Ascending aorta (tissue), 2 donors: ENCODE results near the gene SLC7A4. TPM values are rescaled to one million over a fixed set of nuclear protein-coding genes. Genes with fewer than 3 reads are reported as not detected.

ENCODE experiments used
- DNase-seq, 2 donors: peaks; one replicate each; pipeline ENCODE4 v3.0.0-alpha.2; 2019; ENCODE audit warnings: low spot score in 2 of 2
- H3K27ac ChIP-seq, 2 donors: fragments of 200-600 bp; sonication (generic); one replicate each; pipeline ENCODE4 v1.5.1; 2016 to 2017; ENCODE audit warnings: mild to moderate bottlenecking in 1 of 2
- H3K27me3 ChIP-seq: fragments of 200-600 bp; sonication (generic); one replicate; pipeline ENCODE4 v1.5.1; 2017
- H3K36me3 ChIP-seq, 2 donors: fragments of 200-600 bp; sonication (generic); one replicate each; pipeline ENCODE4 v1.5.1; 2016
- H3K4me1 ChIP-seq, 2 donors: fragments of 200-600 bp; sonication (generic); one replicate each; pipeline ENCODE4 v1.5.1; 2016 to 2017; ENCODE audit warnings: mild to moderate bottlenecking in 1 of 2
- H3K4me3 ChIP-seq, 2 donors: fragments of 200-600 bp; sonication (generic); one replicate each; pipeline ENCODE4 v1.5.1; 2016 to 2017; ENCODE audit warnings: mild to moderate bottlenecking in 1 of 2
- H3K9me3 ChIP-seq, 2 donors: fragments of 200-600 bp; sonication (generic); one replicate each; pipeline ENCODE4 v1.5.1; 2016
- intact Hi-C: fragments of 100-400 bp; cut with DNase I; formaldehyde crosslinking; loops from one replicate; pipeline ENCODE4 v1.15.1; 2023
- total RNA-seq: library from RNA; depleted of rRNA; stranded (reverse); fragments of >200 nt; gene quantifications from one replicate; pipeline ENCODE4 v1.1.0, GENCODE V29; 2016
- TF ChIP-seq, protein P1 (sequence below), 3 experiments: fragments of 200-600 bp in 2 of 3; fragments of 450-650 bp in 1 of 3; sonication (generic) in 2 of 3; IDR thresholded peaks; one replicate each; pipeline ENCODE4 v1.5.1; 2016 to 2019; ENCODE audit warnings: antibody characterized with exemption in 3 of 3, mild to moderate bottlenecking in 1 of 3, moderate library complexity in 1 of 3

SLC7A4 gene
- total RNA-seq, 1 donor from 2014 or later = 20.4 TPM

DNA sequence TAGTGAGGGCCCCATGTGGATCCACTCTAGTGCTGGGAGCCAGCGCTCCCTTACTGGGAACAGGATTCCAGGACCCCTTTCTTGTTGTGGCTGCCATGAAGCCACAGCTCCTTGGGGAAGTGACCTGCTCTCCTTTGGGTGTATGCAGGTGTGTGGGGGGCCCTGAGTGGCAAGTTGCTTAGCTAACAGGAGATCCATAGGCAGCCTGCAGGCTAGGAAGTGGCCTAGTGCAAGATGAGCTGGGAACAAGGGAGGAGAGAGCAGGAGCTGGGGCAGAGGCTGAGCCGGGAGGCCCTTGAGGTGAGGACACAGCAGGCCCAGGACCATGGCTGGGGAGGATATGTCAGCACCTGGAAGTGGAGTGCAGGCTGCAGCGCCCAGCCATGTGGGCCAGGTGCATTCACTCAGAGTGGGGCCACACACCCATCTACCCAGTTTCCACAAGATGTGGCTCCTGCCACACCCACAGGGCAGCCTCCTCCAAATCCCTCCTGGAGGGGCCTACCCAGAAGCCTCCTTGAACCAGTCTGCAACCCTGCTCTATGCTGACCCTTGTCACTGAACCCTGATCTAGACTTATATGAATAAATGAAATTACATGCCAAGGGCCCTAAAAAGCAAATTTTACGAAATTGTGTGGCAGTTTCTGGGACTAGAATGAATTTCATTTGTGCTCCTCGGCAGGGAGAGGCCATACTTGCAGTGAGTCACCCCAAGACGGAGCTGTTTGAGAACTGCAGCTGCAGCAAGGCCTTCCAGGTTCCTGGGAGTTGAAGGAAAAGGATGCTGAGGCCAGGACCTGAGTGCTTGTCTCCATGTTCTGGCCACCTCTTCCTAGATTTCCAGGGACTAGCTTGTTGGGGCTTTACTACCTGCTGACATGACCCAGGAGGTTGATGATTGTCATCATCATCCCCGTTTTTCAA is 33.7 kb downstream of the SLC7A4 start:
- H3K4me1 ChIP-seq = peaks cover 12 to 27% of the 10 kb centered on the region in 2 donors
- no peak for DNase-seq
- no peak overlapping the region for H3K27ac ChIP-seq
- intact Hi-C loops = no loop called here
- TF ChIP-seq, protein P1, sequence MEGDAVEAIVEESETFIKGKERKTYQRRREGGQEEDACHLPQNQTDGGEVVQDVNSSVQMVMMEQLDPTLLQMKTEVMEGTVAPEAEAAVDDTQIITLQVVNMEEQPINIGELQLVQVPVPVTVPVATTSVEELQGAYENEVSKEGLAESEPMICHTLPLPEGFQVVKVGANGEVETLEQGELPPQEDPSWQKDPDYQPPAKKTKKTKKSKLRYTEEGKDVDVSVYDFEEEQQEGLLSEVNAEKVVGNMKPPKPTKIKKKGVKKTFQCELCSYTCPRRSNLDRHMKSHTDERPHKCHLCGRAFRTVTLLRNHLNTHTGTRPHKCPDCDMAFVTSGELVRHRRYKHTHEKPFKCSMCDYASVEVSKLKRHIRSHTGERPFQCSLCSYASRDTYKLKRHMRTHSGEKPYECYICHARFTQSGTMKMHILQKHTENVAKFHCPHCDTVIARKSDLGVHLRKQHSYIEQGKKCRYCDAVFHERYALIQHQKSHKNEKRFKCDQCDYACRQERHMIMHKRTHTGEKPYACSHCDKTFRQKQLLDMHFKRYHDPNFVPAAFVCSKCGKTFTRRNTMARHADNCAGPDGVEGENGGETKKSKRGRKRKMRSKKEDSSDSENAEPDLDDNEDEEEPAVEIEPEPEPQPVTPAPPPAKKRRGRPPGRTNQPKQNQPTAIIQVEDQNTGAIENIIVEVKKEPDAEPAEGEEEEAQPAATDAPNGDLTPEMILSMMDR (IDR thresholded peaks at IDR 0.05) = no peak
- H3K9me3 ChIP-seq = no peaks in the 10 kb centered on the region
- peaks cover 24 to 59% of the 10 kb centered on the region in 2 donors for H3K36me3 ChIP-seq
- no peak overlapping the region for H3K4me3 ChIP-seq
- no peaks in the 10 kb centered on the region for H3K27me3 ChIP-seq

DNA sequence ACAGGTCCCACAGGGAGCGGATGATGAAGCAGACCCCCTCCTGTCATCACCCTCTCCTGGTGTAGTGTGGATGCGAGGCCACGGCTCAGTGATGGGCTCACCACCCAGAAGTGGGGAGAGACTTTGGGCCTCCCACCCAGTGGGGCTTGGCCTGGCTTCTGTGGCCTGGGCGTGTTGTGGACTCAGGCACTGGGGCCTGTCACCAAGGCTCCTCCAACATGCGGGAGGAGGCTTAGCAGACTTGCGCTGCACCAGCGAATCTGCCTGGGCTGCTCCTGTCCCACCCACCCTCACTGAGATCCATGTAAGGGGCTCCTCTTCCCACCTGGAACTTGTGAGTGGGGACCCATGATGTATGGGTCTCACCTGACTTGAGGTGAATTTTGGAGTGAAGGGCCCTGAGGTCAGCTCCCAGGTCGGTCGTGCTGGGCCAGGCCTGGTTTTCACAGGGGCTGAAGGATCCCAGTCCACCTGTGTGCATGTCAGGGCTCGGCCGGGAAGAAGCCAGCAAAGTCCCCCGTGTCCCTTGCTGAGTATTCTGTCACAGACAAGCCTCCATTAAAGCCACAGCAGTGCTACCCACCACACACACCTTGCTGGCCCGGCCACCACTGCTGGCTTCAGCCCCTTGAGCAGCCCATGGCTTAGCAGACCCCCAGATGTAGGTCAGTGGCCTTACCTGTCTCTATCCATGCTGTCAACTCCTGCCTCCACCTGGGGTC is 34.7 kb downstream of the SLC7A4 start:
- Histone ChIP-seq H3K4me3 (no peak overlapping the region), H3K27ac (no peak overlapping the region), H3K27me3 (no peaks in the 10 kb centered on the region), H3K9me3 (no peaks in the 10 kb centered on the region), H3K36me3 (peaks cover 34 to 68% of the 10 kb centered on the region in 2 donors), H3K4me1 (peaks cover 5 to 18% of the 10 kb centered on the region in 2 donors)
- TF ChIP-seq, protein P1 (IDR thresholded peaks at IDR 0.05) = no peak
- intact Hi-C loops = no loop called here
- no peak for DNase-seq

DNA sequence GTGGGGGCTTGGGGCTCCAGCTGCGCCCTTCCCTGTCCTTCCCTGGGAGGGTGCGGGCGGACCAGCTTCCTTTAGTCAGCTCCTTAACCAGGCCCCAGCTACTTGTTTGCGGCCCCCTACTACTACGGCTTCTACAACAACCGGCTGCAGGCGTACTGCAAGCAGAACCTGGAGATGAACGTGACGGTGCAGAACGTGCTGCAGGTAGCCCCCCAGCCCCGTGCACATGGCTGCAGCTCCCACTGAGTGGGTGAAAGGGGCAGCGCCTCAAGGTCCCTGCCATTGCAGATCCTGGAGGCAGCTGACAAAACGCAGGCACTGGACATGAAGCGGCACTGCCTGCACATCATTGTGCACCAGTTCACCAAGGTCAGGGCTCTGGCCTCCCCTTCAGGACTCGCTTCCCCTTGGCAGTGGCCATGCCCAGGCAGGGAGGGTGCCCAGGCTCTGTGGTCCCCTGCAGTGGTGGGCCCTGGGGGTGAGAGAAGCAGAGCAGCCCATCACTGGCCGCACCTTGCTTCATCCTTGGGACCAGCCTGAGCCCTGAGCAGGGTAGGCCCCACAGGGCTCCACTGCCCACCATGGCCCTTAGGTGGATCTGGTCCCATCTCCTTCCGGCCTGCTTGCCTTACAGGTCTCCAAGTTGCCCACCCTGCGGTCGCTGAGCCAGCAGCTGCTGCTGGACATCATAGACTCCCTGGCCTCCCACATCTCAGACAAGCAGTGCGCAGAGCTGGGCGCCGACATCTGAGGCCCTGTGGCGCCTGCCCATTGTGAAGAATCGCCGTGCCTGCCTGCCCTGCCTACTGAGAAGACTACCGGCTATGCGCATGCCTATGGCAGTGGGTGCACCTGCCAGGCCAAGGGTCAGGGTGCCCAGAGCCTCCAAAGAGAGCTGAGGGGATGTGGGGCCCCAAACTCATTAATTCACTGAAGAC is 35.5 kb downstream of the SLC7A4 start:
- Histone ChIP-seq H3K4me1 (peaks cover 5 to 17% of the 10 kb centered on the region in 2 donors), H3K27ac (no peak overlapping the region), H3K27me3 (no peaks in the 10 kb centered on the region), H3K4me3 (no peak overlapping the region), H3K36me3 (peaks cover 42 to 77% of the 10 kb centered on the region in 2 donors), H3K9me3 (no peaks in the 10 kb centered on the region)
- DNase-seq = no peak
- intact Hi-C loops = no loop called here
- TF ChIP-seq, protein P1 (IDR thresholded peaks at IDR 0.05) = no peak

DNA sequence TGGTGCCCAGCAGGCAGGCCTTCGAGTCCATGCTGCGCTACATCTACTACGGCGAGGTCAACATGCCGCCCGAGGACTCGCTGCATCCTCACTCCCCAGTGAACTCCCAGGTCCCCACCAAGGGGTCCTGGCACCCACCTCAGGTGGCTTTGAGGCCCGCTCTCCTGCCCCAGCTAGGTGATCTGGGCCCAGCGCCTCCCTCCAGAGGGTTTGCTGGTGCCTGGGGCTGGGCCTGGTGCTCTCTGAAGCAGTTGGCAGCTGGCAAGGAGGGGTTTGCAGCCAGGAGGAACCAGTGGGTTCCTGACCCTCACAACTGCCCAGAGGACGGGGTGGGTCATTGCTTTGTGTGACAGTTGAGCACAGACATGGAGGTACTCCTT is 36.3 kb downstream of the SLC7A4 start:
- TF ChIP-seq, protein P1 (IDR thresholded peaks at IDR 0.05) = no peak
- Histone ChIP-seq H3K36me3 (peaks cover 50 to 85% of the 10 kb centered on the region in 2 donors), H3K9me3 (no peaks in the 10 kb centered on the region), H3K27me3 (no peaks in the 10 kb centered on the region), H3K27ac (no peak overlapping the region), H3K4me1 (peaks cover 3 to 15% of the 10 kb centered on the region in 2 donors), H3K4me3 (no peak overlapping the region)
- DNase-seq = no peak
- intact Hi-C loops = no loop called here
